IMR-90 (cell line): Measurements from ENCODE around the gene TEAD2. TPM values are rescaled to one million over a fixed set of nuclear protein-coding genes. Genes with fewer than 3 reads are reported as not detected.

Source experiments
- ATAC-seq: fragments of 200-7000 bp; cut with Tn5 transposase; 2 replicates; pipeline ENCODE4 v1.9.1; 2020; ENCODE audit warnings: low read depth, mild to moderate bottlenecking, moderate library complexity
- BruUV-seq: library from RNA; stranded (reverse); fragments of 400-500 nt; replicated peaks from 2 replicates; lab custom pipeline; 2021; lab: Mats Ljungman, UMichigan
- CTCF ChIA-PET: fragments of 300-600 bp; formaldehyde crosslinking; extraction: SDS; loops from one replicate; lab custom pipeline; 2021; ENCODE audit warnings: antibody characterized with exemption; lab: Yijun Ruan, JAX
- POLR2A ChIA-PET: fragments of 300-600 bp; sonication (Branson Sonifier 250); formaldehyde crosslinking; loops from one replicate; lab custom pipeline; 2022; ENCODE audit warnings: antibody characterized with exemption; ENCODE audit not compliant: unreplicated experiment; lab: Charles Lee
- DNase-seq: peaks from one replicate; pipeline ENCODE4 v3.0.0; 2013
- H2AFZ ChIP-seq: replicated peaks from 2 replicates; pipeline ENCODE3; 2013; ENCODE audit warnings: low read length, mild to moderate bottlenecking; ENCODE audit not compliant: poor library complexity
- H2AK5ac ChIP-seq: 2 replicates; pipeline ENCODE4 v1.6.1; 2013; ENCODE audit warnings: low read depth, low read length, inconsistent platforms
- H2AK9ac ChIP-seq: replicated peaks from 2 replicates; pipeline ENCODE3; 2013; ENCODE audit warnings: mild to moderate bottlenecking, low read depth, low read length, moderate library complexity; ENCODE audit not compliant: poor library complexity
- H2BK120ac ChIP-seq: 2 replicates; pipeline ENCODE4 v1.6.1; 2013; ENCODE audit warnings: low read depth, low read length, inconsistent platforms
- H2BK15ac ChIP-seq: 3 replicates; pipeline ENCODE4 v1.6.1; 2013; ENCODE audit warnings: low read depth, low read length, inconsistent platforms
- H2BK20ac ChIP-seq: 2 replicates; pipeline ENCODE4 v1.6.1; 2013; ENCODE audit warnings: low read depth, mild to moderate bottlenecking, inconsistent platforms, low read length, moderate library complexity
- H2BK5ac ChIP-seq: 2 replicates; pipeline ENCODE4 v1.6.1; 2013; ENCODE audit warnings: mild to moderate bottlenecking, low read depth, low read length, inconsistent platforms; ENCODE audit not compliant: poor library complexity, severe bottlenecking
- H3K14ac ChIP-seq: replicated peaks from 2 replicates; pipeline ENCODE4 v1.6.1; 2013; ENCODE audit warnings: low read depth, low read length, inconsistent platforms
- H3K18ac ChIP-seq: 2 replicates; pipeline ENCODE4 v1.6.1; 2013; ENCODE audit warnings: low read depth, low read length, control low read depth
- H3K23ac ChIP-seq: 2 replicates; pipeline ENCODE4 v1.6.1; 2013; ENCODE audit warnings: low read depth, low read length, inconsistent platforms
- H3K27ac ChIP-seq: 2 replicates; pipeline ENCODE4 v1.5.1; 2013; ENCODE audit warnings: mild to moderate bottlenecking, control low read depth, low read length; ENCODE audit not compliant: insufficient read depth
- H3K27me3 ChIP-seq: 2 replicates; pipeline ENCODE4 v1.6.1; 2013; ENCODE audit warnings: low read length; ENCODE audit not compliant: control insufficient read depth, insufficient read depth
- H3K36me3 ChIP-seq: 2 replicates; pipeline ENCODE4 v1.6.1; 2013; ENCODE audit warnings: low read length, mixed read lengths; ENCODE audit not compliant: control insufficient read depth, insufficient read depth
- H3K4ac ChIP-seq: 2 replicates; pipeline ENCODE4 v1.6.1; 2013; ENCODE audit warnings: low read depth, low read length, inconsistent platforms
- H3K4me1 ChIP-seq: 2 replicates; pipeline ENCODE4 v1.6.1; 2013; ENCODE audit warnings: low read length, mixed read lengths; ENCODE audit not compliant: control insufficient read depth, insufficient read depth
- H3K4me2 ChIP-seq: 2 replicates; pipeline ENCODE4 v1.6.1; 2013; ENCODE audit warnings: low read depth, mild to moderate bottlenecking, control low read depth, low read length, moderate library complexity
- H3K4me3 ChIP-seq: 2 replicates; pipeline ENCODE4 v1.5.1; 2013; ENCODE audit warnings: low read depth, mild to moderate bottlenecking, control low read depth, low read length, moderate library complexity; ENCODE audit not compliant: insufficient read depth
- H3K56ac ChIP-seq: 2 replicates; pipeline ENCODE4 v1.6.1; 2013; ENCODE audit warnings: low read length, inconsistent platforms; ENCODE audit not compliant: insufficient read depth; ENCODE audit errors: extremely low read depth
- H3K79me1 ChIP-seq, 2 experiments: 2 replicates each; pipeline ENCODE4 v1.6.1; 2013; ENCODE audit warnings: low read length in 2 of 2, inconsistent platforms in 1 of 2, low read depth in 1 of 2
- H3K9ac ChIP-seq: 2 replicates; pipeline ENCODE4 v1.6.1; 2013; ENCODE audit warnings: low read depth, low read length, control low read depth
- H3K9me1 ChIP-seq: 2 replicates; pipeline ENCODE4 v1.6.1; 2013; ENCODE audit warnings: low read length, inconsistent platforms; ENCODE audit not compliant: insufficient read depth
- H3K9me3 ChIP-seq: 2 replicates; pipeline ENCODE4 v1.6.1; 2013; ENCODE audit warnings: low read length; ENCODE audit not compliant: control insufficient read depth, insufficient read depth
- H4K20me1 ChIP-seq: 2 replicates; pipeline ENCODE4 v1.6.1; 2013; ENCODE audit warnings: low read length, inconsistent platforms; ENCODE audit not compliant: insufficient read depth
- H4K5ac ChIP-seq: 2 replicates; pipeline ENCODE4 v1.6.1; 2013; ENCODE audit warnings: mild to moderate bottlenecking, low read depth, low read length, control low read depth
- H4K8ac ChIP-seq, 2 experiments: 2 replicates each; pipeline ENCODE4 v1.6.1; 2013; ENCODE audit warnings: low read depth in 2 of 2, low read length in 2 of 2, control low read depth in 1 of 2, inconsistent platforms in 1 of 2
- H4K91ac ChIP-seq: 2 replicates; pipeline ENCODE4 v1.6.1; 2013; ENCODE audit warnings: low read depth, low read length, inconsistent platforms; ENCODE audit not compliant: insufficient read depth
- BHLHE40 ChIP-seq: fragments of 150-350 bp; IDR thresholded peaks from 2 replicates; pipeline ENCODE4 v1.6.1; 2016; ENCODE audit warnings: mild to moderate bottlenecking, low read depth, low read length
- CEBPB ChIP-seq: IDR thresholded peaks from 2 replicates; pipeline ENCODE4 v1.6.1; 2012; ENCODE audit warnings: low read depth, low read length, improper control_type of control experiment
- CHD1 ChIP-seq: IDR thresholded peaks from 2 replicates; pipeline ENCODE4 v1.6.1; 2012; ENCODE audit warnings: low read depth, low read length, improper control_type of control experiment
- MAFK ChIP-seq: IDR thresholded peaks from 2 replicates; pipeline ENCODE4 v1.6.1; 2012; ENCODE audit warnings: low read depth, low read length, improper control_type of control experiment
- MXI1 ChIP-seq: IDR thresholded peaks from 2 replicates; pipeline ENCODE4 v1.6.1; 2012; ENCODE audit warnings: low read depth, mild to moderate bottlenecking, low read length, moderate library complexity, borderline replicate concordance
- POLR2A ChIP-seq: IDR thresholded peaks from 2 replicates; pipeline ENCODE4 v1.6.1; 2012; ENCODE audit warnings: mild to moderate bottlenecking, low read depth, low read length
- RAD21 ChIP-seq: IDR thresholded peaks from 2 replicates; pipeline ENCODE4 v1.6.1; 2012; ENCODE audit warnings: low read length, improper control_type of control experiment
- RFX5 ChIP-seq: IDR thresholded peaks from 2 replicates; pipeline ENCODE4 v1.8.0; 2012; ENCODE audit warnings: low read depth, mild to moderate bottlenecking, low read length, moderate library complexity
- SMC3 ChIP-seq: fragments of 150-350 bp; IDR thresholded peaks from 2 replicates; pipeline ENCODE4 v1.6.1; 2016; ENCODE audit warnings: low read depth, mild to moderate bottlenecking, antibody characterized with exemption, low read length, moderate library complexity
- WGBS, 2 experiments: methylation state at CpG; one replicate each; pipeline versions ENCODE4 v1.1.5 to v1.1.7; 2013; ENCODE audit warnings: missing lambda C conversion rate in 2 of 2; ENCODE audit not compliant: insufficient read length in 1 of 2; ENCODE audit errors: extremely low coverage in 2 of 2; 5-methylcytosine and 5-hydroxymethylcytosine counted together
- dilution Hi-C: fragments of 300-500 bp; cut with HindIII; formaldehyde crosslinking; loops from one replicate; pipeline ENCODE4 v1.14.3; 2018; ENCODE audit warnings: low sequenced_read_pairs; ENCODE audit not compliant: unreplicated experiment
- in situ Hi-C: fragments of 300-500 bp; cut with MboI; formaldehyde crosslinking; loops from 3 replicates; pipeline ENCODE4 v1.14.3; 2019; ENCODE audit warnings: low sequenced_read_pairs, inconsistent platforms, mixed read lengths
- intact Hi-C: fragments of 100-400 bp; cut with micrococcal nuclease; formaldehyde crosslinking; loops from 2 replicates; pipeline ENCODE4 v1.10.0; 2022
- polyA plus RNA-seq, 3 experiments: library from polyadenylated mRNA; depleted of rRNA; stranded (reverse); fragments of >200 nt; gene quantifications; 2 replicates each; pipeline ENCODE4 v1.2.3, GENCODE V29; 2012; ENCODE audit warnings: low replicate concordance in 1 of 3
- total RNA-seq: library from RNA; depleted of rRNA; stranded (reverse); fragments of >200 nt; gene quantifications from 2 replicates; pipeline ENCODE4 v1.2.3, GENCODE V29; 2012
- TF ChIP-seq, protein P1 (sequence below): fragments of 150-350 bp; IDR thresholded peaks from 2 replicates; pipeline ENCODE4 v1.6.1; 2017; ENCODE audit warnings: mild to moderate bottlenecking, antibody characterized with exemption, low read length, low read depth

TEAD2 gene
- total and polyA plus RNA-seq, 2 of the 4 experiments (the other 2 are of a cell fraction) = 30.8 to 33.6 TPM

DNA sequence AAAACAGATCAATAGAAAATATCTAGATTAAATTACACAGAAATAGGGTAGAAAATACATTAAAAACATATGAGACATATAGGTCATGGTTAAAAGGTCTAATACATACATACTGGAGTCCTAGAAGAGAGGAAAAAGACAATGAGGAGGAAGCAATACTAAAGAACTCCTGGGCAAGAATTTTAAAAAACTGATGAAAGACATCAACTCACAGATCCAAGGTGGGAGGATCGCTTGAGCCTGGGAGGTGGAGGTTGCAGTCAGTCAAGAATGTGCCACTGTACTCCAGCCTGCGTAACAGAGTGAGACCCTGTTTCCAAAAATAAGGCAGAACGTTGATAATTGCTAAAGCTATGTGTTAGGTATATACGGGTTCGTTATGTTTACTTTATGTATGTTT lies 20.4 kb upstream of the TEAD2 start:
- Histone ChIP-seq H3K36me3 (no peaks in the 10 kb centered on the region), H2AK9ac (no peak overlapping the region), H2BK120ac (no peak overlapping the region), H3K27ac (no peak overlapping the region), H4K91ac (no peak overlapping the region), H3K56ac (no peak overlapping the region), H2AK5ac (no peak overlapping the region), H2BK15ac (no peak overlapping the region), H2BK5ac (no peak overlapping the region), H3K14ac (no peak overlapping the region), H3K4me1 (no peaks in the 10 kb centered on the region), H3K79me1 (no peaks in the 10 kb centered on the region), H3K4me3 (no peak overlapping the region), H2BK20ac (no peak overlapping the region), H4K20me1 (no peaks in the 10 kb centered on the region), H3K4me2 (no peak overlapping the region), H3K27me3 (peaks cover 11% of the 10 kb centered on the region), H3K4ac (no peak overlapping the region), H3K18ac (no peak overlapping the region), H3K23ac (no peak overlapping the region), H4K5ac (no peak overlapping the region), H4K8ac (no peak overlapping the region), H3K9me1 (no peaks in the 10 kb centered on the region), H3K9me3 (peaks cover 4% of the 10 kb centered on the region), H2AFZ (no peak overlapping the region), H3K9ac (no peak overlapping the region)
- DNase-seq = no peak
- intact Hi-C loops = no loop called here
- in situ Hi-C loops = no loop called here
- no TSS peak for BruUV-seq
- no peak for ATAC-seq
- 100% methylated on average over 3 of the region's 5 CpGs; no CpG with 5 or more reads in 1 of the 2 experiments for WGBS, 2 experiments
- TF ChIP-seq POLR2A (no peak), CEBPB (no peak), CHD1 (no peak), BHLHE40 (no peak), RFX5 (no peak), RAD21 (no peak), MXI1 (no peak), MAFK (no peak), SMC3 (no peak)
- TF ChIP-seq, protein P1, sequence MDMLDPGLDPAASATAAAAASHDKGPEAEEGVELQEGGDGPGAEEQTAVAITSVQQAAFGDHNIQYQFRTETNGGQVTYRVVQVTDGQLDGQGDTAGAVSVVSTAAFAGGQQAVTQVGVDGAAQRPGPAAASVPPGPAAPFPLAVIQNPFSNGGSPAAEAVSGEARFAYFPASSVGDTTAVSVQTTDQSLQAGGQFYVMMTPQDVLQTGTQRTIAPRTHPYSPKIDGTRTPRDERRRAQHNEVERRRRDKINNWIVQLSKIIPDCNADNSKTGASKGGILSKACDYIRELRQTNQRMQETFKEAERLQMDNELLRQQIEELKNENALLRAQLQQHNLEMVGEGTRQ = no peak
- dilution Hi-C loops = no loop called here
- CTCF ChIA-PET = no interaction called here
- POLR2A ChIA-PET = no interaction called here
